Suppressor macrophage treated with lipopolysaccharide for 1 hour (primary cell): ENCODE measurements around the gene CNDP1.

ENCODE experiments used
- DNase-seq, 3 donors: peaks; one replicate each; pipeline ENCODE4 v3.0.0-alpha.2; 2020 to 2022

Gene CNDP1

DNA sequence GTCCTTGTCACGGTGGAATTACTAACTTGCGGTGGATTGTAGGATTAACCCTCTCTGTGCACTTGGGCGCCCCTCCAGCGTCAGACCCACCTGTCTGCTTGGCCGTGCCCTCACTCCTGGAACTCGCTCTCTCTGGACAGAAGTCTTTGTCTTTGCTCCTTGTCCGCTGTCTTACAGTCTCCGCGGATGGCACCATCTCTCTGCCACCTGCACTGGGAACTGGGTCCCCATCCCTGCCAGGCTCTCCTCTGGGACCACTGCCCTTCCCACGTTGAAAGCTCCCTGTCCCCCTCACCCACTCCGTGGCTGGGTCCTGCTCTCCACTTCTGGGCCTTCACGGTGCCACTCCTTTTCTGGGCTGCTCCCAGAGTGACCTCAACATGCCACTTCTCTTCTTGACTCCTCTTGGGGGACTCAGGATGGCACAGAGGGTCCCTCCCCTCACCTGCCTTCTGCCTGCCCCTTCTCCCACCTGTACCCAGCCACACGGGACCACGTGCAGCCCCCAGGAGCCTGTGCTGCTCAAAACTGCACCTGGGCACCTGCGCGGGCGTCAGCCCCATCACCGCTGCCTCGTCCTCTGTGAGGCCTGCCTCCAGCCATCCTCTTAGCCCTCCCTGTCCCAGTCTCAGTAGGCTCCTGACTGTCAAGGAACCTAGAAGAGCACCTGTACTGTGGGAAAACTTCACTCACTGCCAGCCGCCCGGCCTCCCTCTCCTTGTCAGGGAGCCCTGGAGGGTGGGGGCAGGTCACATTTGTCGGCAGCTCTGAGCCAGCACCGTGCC, 27.0 kb upstream of the CNDP1 start:
- DNase-seq: no peak

DNA sequence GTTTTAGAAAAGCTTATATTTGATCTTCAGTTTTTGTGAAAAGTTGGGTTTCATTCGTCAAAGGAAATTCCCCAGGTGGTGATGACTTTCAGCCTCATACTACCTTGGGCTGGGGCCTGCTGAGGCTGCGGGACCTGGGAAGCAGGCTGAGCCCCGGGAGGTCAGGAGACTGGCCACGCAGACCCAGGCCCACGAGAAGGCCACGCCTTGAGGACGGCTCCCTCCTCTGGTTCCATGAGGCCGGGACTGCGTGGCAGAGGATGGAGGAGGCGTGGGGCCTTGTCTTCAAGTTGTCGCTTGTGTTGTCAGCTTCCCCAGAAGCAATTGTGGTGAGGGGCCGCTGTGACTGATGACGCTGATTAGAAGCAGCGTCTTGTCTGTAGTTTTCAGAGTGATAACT, 26.4 kb upstream of the CNDP1 start:
- DNase-seq: no peak

DNA sequence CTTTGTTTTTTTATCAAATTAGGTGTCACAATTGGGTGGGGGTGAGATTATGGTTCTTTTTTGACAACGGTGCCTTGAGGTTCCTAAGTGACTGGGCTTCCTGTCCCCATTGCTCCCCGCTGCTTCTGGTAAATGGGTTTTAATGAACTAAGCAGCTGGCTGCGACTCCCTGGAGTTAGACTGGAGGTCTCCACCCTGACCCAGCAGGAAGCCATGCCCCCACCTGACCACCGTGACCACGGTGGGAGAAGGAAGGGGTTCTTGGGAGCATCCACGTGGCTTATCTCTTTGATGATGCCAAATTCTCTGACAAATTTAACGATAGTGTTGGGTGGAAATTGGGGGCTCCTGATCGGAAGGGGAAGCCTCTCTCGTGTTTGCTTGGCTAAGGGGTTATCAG, 25.9 kb upstream of the CNDP1 start:
- DNase-seq: no peak

DNA sequence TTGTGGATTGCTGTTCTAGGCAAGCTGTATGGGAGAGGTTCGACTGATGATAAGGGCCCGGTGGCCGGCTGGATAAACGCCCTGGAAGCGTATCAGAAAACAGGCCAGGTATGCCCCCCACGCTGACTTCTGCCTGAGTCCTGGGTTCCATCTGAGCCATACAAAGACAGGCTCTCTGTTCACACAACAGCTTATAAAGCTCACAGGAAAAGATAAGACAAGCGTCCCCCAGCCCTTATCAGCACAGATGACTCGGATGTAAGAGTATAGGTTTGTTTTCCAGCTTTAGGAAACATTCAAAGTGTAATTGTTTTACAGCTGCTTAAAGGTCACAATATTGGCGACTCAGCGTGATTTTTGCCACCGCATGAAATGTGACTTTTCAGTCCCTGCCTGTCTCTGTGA, 25.5 kb upstream of the CNDP1 start:
- no peak for DNase-seq

DNA sequence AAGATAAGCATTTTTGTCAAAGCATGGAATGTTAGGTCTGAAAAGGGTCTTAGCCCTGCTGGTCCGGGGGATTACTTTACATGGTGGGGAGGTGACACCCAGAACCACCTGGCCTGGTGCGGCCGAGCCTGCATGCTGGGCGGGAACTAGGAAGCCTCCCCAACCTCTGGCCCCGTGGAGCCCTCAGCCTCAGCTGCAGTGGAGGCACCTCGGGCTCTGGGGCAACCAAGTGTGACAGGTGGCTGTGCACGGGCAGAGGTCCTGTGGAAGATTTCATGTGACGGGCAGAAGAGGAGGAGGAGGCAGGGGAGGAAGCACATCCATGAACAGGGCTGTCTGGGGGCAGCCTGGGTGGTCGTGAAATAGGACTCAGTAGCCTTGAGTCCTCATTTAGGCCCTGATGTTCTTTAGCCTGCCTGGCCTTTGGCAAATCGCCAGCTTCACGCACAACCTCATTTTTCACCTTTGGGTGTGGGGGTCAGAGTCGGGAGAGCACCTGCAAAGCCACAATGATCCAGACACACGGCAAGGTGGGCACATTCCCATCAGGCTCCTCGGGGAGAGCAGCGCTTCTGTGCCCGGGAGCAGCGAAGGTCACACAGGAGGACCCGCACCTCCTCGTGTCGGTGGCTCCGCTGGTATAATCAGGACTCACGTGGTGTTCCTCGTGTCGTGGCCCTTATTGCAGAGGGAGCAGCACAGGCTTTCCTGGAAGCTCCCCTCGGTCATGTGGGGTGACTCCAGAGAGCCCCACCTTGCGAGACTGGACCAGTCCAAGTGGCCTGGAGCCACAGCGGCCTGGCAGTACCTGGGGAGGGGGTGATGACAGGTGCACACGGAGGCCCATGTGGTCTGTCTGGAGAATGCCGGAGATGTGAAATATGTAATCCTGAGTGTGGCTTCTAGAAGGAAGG, 24.2 kb upstream of the CNDP1 start:
- no peak for DNase-seq

DNA sequence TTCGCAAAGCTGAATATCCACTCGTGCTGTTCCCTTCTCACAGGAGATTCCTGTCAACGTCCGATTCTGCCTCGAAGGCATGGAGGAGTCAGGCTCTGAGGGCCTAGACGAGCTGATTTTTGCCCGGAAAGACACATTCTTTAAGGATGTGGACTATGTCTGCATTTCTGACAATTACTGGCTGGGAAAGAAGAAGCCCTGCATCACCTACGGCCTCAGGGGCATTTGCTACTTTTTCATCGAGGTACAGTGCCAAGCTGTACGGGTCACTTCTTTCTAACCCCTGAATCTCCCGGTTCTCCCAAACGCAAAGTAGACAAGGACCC, 23.6 kb upstream of the CNDP1 start:
- no peak for DNase-seq

DNA sequence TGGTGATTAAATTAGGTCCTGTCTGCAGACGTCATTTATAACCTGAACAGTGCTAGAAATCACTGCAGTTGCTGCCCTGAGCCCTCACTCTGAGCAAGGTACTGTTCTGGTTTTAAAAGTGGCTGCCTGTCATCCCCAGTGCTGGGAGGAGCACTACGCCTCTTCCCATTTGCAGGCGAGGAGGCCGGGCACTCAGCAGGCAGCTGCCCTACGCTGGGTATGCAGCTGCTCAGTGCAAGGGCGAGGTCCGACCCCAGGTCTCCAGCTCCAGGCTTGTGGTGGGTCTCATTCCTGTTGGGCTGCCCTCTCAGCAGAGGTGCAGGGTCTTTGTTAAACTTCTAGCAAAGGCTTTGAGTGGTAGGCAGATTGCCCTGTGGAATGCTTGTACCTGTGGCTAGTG, 22.5 kb upstream of the CNDP1 start:
- DNase-seq: no peak

DNA sequence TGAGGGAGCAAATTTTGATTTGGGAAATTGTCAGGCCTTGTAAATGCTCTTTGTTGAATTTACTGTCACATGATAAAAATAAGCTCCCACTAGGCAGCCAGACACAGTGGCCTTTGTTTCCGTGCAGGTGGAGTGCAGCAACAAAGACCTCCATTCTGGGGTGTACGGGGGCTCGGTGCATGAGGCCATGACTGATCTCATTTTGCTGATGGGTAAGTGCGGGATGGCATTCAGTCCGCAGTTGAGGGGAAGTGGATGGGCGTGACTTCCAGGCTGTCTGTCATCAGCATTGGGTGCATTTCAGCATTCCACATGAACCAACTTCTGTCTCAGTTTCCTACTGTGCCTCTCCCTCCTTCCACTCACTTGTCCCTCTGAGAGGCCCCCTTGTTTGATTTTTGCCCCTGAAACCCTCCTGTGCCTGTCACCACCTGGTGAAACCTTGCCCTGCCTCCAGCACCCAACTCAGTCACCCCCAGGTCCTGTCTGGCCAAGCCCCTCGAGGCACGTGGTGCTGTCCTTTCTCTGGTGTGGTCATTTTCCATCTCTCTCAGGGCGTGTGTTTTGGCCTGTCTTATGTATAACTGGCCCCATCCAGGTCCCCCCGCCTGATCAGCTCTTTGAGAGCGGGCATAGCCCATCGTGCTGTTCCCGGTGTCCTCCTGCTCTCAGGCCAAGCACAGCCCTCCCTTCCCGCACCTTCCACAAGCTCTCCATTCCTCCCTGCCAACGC, 21.8 kb upstream of the CNDP1 start:
- no peak for DNase-seq

DNA sequence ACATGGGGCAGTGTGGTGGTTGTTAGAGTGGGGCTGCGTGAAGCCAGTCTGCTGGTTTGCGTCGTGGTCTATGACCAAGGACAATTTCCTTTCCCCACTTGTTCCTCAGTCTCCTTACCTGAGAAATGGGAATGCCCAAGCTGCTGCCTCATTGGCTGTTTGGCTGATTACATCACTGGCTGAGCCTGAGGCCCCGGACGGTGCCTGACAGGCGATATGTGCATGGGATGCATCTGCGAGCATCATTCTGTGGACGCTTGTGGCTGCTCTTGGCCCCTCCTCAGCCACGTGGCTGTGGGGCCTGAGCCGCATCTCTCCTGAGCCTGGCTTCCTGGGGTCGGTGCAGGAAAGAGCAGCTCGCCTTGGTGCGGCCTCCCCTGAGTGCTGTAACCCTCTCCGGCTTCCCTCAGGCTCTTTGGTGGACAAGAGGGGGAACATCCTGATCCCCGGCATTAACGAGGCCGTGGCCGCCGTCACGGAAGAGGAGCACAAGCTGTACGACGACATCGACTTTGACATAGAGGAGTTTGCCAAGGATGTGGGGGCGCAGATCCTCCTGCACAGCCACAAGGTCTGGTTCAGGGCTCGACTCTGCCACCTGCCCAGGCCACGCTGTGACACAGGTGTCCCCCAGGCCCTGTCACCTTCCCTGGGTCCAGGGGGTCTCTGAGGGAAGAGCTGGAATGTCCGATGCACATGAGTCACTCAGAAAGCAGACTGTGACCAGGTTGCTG, 21.0 kb upstream of the CNDP1 start:
- DNase-seq: no peak

DNA sequence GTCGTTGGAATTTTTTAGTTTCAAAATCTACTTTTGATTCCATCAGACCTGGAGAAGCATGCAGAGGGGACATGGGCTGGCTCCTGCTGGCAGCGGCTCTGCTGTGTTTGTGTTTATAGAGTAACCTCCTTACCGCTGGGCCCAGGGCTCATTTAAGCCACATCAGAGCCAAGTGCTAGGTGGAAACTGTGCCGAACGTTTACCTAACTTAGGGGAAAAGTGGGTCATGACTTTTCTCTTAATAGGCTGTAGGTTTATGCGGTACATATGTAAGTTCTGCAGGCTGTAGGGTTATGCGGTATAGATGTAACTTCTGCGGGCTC, 20.5 kb upstream of the CNDP1 start:
- DNase-seq: no peak

DNA sequence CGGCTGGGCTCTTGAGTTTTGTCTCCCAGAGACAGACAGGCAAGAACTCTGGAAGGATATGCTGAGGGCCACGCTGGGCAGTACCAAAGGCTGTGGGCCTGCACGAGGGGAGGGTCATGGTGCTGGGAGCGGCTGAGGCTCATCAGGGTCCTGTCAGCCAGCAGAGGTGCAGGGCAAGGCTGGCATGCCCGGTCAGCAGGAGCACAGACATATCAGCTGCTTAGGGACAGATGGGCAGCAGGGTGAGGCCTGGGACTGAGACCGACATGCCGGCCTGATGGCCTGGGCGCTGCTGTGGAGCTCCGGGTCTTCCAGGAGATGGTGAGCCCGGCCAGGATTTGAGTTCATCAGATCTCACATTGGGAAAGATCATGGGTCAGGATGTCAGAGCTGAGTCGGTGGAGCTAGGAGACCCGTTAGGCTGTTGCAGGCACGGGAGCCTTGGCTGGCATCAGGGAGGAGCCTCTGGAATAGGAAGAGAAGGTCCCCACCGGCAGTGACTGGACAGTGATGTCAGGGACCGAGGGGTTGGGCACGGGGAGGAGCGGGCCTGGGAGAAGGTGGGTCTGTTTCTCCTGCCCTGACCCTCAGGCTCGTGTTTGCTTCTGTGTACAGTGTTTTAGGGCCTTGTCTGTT, 19.3 kb upstream of the CNDP1 start:
- DNase-seq: no peak

DNA sequence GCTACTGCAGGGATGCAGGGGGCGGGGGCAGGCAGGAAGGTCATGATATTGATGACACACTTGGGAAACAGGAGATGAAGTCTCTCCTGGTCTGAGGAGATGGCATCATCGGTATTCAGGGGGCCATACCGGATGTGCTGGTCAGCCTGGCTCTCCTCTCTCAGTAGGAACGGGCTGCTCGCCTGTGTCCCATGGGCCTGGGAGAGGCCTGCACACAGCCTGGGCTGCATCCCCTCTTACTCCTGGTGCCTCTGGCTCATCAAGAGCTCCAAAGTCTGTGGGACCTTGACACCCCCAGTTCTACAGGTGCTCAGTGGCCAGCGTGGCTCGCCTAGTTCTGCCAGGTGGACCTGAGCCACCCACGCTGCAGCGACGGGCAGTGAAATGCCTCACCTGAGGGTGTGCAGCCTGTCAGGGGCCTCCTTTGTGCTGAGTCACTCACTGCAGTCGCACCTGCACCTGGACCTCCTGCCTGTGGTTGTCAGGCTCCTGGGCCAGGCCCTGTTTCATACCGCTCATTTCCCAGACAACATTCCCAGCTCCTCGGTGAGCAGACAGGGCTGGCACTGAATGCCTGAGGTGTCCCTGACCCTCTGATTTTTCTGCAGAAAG, 18.6 kb upstream of the CNDP1 start:
- no peak for DNase-seq

DNA sequence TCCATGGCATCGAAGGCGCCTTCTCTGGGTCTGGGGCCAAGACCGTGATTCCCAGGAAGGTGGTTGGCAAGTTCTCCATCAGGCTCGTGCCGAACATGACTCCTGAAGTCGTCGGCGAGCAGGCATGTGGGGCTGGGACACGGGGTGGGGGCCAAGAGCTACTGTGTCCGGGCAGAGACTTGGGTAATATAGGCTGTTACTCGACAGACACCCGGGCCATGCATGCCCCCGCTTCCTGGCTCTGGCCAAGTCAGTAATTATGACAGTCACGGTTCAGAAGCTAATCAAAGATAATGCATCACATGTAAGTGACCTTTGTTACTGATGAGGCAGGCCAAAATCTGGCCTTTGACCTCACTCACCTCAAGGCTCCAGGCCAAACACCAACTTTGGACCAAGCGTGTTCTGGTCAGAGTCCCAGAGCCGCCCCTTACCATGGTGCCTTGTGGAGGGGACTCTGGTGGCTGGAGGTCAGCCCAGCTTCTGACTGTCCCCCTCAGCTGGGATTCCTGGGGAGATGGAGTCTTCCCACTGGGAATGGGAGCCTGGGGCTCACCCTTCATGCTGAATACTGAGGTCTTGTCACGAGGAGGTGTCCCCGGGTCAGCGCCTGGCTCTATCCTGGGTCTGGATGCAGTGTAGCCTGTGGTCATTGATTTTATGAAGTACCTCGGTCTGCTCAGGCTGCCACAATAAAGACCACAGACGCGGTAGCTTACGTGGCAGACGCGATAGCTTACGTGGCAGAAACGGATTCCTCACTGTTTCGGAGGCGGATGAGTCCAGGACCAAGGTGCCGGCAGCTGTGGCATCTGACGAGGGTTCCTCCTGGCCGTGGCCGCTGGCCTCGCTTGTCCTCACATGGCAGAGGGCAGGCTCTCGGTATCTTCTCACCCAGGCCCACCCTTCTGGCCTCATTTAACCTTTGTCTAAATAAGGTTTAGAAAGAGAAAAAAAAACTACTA, 17.7 kb upstream of the CNDP1 start:
- no peak for DNase-seq

DNA sequence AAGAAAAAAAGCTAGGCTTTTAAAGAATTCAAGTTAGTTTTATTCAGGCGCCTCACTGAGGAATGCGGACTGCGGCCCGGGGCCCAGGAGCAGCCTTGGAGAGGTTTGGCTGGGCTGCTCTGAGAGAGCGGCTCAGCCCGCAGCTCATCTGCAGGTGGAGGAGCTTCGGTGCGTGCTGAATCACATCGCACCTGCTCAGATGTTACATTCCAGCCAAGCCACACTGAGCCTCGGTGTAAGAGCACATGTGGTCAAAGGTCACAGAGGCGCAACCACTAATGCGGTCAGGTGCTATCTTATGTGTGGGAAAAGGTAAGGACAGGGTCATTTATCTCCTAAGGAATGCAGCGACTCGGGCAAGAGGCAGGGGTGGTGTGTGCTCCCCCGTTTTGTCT, 17.1 kb upstream of the CNDP1 start:
- DNase-seq: no peak

DNA sequence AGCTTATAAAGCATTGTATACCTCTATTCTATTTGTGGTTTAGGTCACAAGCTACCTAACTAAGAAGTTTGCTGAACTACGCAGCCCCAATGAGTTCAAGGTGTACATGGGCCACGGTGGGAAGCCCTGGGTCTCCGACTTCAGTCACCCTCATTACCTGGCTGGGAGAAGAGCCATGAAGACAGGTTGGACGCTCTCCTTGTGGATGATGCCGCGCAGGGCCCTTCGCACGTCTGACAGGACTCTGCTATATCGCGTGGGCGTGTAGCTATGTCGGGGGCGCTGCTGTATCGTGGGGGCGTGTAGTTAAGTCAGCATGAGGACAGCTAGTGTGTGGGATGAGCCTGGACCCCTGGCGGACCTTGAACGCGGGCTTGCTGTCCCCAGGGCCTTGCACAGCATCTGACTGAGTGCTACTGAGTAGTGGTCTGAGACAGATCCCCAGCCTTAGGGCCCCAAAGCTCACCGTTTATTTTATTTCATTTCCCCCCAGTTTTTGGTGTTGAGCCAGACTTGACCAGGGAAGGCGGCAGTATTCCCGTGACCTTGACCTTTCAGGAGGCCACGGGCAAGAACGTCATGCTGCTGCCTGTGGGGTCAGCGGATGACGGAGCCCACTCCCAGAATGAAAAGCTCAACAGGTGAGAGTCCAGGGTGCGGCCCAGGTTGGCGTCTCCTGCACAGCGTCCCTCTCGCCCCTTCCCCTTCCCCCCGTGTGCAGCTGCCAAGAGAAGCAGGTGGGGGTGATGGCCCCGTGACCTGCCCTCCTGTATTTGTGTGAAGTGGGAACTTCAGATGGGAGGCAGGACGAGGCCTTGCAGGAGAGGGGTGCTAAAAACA, 15.6 kb upstream of the CNDP1 start:
- DNase-seq: no peak

DNA sequence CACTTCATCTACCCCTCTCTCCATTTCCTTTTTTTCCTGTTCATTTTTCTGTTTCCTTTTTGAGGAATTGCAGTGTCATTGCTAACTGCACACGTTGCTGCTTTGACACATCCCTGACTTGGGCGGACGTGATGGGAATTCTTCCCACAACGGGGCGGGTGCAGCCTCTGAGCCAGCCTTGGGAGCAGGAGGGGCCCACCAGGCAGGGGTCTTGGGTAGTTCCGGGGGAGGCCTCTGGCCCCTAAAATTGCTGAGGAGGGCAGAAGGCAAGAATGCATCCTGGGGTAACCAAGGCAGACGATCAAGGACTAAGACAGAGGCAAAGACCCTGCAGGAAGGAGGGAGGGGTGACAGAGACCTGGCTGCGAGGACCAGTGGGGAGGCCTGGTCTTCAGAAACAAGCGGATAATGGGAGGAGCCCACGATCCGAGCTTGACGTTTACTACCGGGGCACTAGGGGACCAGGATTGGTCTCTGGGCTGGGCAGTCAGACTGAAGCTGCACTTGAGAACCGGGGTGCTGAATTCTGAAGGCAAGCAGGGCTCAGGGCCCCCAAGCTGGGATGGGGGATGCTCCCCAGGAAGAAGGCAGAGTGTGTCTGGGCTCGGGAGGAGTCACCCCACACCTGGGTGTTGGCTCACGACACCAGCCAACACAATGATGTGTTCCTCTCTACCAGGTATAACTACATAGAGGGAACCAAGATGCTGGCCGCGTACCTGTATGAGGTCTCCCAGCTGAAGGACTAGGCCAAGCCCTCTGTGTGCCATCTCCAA, 14.8 kb upstream of the CNDP1 start:
- DNase-seq: no peak

DNA sequence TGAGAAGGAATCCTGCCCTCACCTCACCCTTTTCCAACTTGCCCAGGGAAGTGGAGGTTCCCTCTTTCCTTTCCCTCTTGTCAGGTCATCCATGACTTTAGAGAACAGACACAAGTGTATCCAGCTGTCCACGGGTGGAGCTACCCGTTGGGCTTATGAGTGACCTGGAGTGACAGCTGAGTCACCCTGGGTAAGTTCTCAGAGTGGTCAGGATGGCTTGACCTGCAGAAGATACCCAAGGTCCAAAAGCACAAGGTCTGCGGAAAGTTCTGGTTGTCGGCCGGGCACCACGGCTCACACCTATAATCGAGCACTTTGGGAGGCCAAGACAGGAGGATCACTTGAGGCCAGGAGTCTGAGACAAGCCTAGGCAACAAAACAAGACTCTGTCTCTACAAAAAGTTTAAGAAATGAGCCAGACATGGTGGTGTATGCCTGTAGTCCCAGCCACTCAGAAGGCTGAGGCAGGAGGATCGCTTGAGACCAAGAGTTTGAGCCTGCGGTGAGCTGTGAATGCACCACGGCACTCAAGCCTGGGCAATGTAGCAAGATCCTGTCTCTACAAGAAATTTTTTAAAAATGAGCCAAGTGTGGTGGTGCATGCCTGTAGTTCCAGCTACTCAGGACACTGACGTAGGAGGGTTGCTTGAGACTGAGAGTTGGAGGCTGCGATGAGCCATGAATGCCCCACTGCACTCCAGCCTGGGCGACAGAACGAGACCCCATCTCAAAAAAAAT, 14.0 kb upstream of the CNDP1 start:
- no peak for DNase-seq

DNA sequence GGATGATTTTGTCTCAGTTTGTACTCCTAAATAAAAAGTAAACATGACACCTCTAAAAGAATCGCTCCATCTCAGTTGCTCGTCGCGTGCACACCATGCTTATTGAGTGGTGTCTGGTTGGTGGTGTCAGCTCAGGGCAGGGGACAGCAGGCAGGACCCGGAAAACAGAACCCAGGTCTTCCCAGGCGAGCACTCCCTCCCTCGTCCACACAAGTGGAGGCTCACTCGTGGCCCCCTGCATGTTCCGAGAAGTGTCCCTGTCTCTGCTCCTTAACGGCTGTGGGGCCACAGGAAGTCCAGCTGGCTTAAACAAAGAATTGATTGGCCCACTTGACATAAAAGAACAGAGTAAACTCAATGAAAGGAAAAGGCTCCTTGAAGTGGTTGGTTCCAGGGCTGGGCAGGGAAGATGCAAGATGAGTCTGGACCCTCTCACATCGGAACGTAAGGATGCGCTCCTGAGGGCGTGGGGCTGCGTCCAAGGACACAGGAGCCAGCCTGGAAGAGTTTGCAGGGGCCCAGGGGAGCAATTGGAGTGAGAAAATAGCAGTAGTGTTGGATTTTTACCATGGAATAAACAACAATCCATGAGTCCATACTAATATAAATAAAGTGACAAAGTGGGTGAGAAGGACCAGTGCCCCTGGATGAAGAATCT, 13.1 kb upstream of the CNDP1 start:
- no peak for DNase-seq
